GM19099 (cell line): ENCODE measurements around the gene AFG1L.
A peak's percentile ranks its signal among the peaks of the same experiment; 100 is the strongest.

Experiments
- POLR2A ChIP-seq: IDR thresholded peaks from 3 replicates; pipeline ENCODE4 v1.6.1; 2011; ENCODE audit warnings: low read depth; ENCODE audit not compliant: insufficient read length; ENCODE audit errors: extremely low read depth

Gene AFG1L

GRCh38 chr6:108544606-108545005, 249.8 kb downstream of the AFG1L start:
- TF ChIP-seq POLR2A = no peak

DNA sequence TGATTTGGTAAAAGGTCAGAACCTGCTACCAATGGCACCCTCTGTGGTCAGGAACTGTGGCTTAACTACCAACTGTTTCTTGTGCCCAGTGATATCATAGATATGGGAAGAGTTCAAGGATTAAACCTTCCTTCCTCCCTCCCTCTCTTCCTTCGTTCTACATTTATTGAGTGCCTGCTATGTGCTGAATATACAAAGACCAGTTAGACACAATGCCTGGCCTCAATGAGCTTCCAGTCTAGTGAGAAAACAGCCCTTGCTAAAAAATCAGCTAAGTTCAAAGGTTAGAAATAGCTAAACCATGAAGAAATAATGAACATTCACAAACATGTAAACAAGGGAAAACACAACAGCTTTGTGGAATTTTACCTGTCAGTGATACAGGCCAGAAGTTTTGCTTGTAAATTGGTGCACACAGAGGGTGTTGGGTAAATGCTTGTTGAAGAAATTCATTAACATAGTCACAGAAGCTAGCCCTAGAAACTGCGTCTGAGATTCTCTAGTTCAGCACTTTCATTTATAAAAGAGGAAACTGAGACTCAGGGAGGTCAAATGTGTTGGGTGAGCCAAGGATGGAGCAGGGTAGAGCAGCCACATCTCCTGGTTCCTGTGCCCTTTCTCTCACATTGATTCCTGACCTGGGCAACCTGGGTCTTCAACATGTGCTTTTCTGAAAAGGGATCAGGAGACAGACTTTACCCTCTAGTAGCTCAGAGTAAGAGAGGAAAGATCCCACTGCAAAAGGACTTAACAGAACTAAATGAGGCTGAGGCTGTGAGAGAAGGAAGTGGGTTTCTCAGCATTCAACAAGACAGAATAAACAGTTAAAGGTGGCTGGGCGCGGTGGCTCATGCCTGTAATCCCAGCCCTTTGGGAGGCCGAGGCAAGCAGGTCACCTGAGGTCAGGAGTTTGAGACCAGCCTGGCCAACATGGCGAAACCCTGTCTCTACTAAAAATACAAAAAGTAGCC, 251.5 kb downstream of the AFG1L start:
- no peak for TF ChIP-seq POLR2A

DNA sequence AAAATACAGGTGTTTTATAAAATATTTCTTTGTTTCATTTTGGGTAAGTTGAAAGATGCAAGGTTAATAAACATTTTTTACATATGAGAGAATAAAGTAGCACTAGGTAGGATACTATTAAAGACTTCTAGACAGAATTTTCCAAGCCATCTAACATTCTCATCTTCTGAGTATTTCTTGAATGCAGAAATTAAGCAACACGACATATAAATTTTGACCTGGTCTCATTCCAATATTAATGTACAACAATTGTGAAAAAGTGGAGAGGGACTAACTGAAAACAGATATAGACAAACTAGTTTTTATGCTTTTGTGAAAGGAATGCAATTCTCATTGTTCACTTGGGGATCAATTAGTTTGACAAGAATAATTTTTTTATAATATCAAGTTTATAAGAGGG, 254.4 kb downstream of the AFG1L start:
- no peak for TF ChIP-seq POLR2A

DNA sequence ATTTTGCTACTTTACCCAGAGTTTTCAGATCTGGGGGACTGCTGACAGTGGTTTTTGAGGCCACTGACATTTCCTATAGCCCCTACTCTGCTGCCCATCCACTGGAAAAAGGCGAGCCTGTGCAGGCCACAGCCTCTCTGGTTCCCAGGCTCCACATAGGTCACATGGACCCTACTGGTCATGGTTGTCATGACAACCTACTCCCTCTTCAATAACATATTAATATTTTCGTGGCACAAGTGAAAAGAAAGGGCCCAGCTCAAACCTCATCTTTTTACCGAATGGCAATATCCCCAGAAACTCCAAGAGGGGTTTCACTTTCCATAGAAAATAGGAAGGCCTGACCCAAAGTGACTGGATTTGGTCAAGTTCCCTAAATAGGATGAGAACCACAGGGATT, 254.9 kb downstream of the AFG1L start:
- no peak for TF ChIP-seq POLR2A

DNA sequence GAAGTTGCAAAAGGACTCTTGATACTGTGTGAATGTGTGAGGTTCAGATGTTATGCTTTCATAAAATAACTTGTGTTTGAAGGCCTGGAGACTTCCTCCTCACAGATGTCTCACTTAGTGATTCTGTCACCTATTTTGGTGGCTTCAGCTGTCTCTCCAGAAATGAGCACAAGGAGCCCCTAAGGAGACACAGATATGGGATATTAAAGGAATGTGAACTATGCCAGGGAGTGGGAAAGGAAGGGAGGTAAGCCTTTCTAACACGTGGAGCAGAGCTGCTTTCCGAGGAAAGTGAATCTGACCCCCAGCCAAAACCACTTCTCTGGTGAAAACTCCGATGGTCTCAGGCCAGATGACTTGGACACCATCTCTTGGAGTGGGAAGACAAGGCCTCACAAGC, 255.4 kb downstream of the AFG1L start:
- TF ChIP-seq POLR2A = no peak

- TF ChIP-seq POLR2A = no peak
Observed at GRCh38 chr6:108555399-108556052, 260.7 kb downstream of the AFG1L start.

DNA sequence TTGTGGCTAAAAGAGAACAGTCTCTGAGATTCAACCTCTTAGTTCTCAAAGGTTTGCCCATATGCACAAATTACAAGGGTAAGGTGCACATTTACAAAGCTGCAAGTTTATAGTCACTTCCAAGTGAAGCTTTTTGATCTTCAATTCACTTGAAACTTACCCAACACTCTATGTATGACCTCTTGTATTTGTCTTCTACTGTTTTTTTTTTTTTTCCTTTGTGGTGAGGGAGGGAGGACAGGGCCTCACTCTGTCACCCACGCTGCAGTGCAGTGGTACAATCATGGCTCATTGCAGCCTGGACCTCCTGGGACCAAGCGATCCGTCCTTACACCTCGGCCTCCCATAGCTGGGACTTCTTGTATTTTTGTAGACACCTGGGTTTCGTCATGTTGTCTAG, 261.4 kb downstream of the AFG1L start:
- no peak for TF ChIP-seq POLR2A

- no peak for TF ChIP-seq POLR2A
Observed at GRCh38 chr6:108556866-108557493, 262.1 kb downstream of the AFG1L start.

DNA sequence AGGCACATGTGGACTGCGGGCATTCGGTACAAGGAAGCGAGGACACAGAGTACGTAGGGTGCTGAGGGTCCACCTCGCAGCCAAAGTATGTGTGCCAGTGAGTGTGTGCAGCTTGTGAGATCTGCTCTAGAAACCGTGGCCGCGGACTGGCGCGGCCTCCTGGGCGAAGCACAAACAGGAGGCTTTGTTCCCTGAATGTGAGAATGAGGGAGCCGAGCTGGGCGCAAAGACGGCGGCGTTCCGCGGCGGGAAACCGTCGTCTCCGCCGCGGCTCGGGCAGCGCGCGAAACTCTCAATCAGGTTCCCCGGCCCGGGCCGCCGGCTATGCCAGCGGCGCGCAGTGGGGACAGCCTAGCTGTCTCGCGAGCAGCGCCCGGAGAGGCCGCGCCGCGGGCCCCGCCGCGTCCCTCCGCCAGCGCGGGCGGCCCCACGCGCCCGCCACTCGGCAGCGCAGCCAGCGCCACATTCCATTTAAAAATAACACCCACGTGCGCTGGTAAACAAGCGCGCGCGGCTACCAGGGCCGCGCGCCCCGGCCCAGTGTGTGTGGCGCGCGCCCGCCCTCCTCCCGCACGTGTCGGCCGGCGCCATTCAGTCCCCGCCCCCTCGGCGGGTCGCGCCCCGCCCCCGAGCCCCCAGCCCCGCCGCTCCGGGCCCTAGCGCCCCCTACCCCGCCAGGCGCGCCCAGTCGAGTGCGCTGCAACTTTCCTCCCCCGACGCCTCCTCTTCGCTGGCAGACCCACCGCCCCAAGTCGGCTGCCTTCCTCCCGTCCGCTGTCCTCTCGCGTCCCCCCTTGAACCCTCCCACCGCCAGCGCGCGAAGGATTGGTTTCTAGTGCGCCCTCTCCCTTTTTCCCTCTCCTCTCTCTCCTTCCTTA, 262.9 kb downstream of the AFG1L start:
- no peak for TF ChIP-seq POLR2A

DNA sequence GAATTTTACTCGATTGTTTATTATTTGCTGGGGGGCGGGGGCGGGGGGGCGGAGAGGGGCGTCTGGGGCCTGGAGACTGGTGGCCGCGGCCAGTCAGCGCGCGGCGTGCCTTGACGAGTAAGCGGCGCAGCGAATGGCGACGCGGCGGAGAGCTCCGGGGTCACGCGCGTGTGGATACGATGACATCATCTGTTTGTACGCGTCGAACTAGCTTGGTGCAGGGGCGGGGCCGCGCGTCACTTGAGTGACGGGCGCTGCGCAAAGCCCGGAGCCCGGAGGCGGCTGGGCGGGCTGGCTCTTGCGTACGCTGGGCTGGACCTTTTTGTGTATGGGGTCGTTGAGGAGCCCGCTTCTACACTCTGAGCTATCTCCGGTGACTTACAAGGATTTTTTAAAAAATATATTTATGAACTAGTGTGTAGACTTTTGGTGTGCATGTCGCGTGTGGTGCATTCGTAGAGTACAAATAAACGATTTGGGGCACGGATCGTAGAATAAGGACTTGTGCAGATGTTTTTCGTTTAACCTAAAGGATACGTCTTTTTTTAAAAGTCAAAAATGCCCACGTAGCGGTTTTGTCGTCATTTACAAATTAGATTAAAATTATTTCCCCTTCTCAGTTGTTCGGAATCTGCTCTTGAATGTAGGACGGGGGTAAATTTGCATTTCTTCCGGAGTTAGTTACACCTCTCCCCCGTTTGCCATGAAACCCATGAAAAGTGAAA, 263.7 kb downstream of the AFG1L start:
- no peak for TF ChIP-seq POLR2A

DNA sequence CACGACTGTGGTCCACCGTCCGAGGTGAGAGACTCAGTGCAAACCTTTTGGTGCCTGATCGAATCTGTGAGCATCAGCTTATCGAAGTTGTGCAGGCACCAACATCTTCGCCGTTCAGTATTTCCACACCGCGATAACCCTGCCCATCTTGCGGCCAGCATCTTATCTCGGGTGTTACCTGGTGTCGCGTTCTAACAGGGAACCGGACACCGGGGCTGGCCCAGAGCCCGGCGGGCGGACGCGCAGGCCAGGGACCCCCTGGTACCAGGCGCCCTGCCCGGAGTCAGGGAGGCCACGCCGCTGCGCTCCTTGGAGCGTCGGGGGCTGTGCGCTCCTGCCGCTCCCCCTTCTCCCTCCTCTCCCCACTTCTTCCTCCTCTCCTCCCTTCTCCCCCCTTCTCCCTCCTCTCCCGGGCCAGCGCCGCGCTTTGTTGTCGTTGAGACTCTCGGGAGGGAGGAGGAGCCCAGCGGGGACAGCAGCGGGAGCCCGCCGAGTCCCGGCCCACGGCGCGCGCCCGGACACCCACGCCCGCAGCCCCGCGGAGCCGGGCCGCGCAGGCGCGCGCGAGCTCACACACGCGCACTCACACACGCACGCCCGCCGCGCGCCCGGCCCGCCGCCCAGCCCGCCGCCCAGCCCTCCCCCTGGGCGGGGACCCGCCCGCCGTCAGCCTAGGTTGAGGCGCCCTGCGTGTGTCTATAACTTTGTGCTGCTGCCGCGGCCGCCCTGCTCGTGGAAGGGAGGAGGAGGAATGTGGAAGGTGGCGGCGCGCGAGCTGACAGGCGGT, 264.4 kb downstream of the AFG1L start:
- TF ChIP-seq POLR2A = peak; percentile 63

- no peak for TF ChIP-seq POLR2A
Observed at GRCh38 chr6:108559884-108560462, 265.1 kb downstream of the AFG1L start.
